HEK293 (cell line): ENCODE results near the gene MGME1.

Experiments
- GLIS2 ChIP-seq: fragments of 450-650 bp; formaldehyde crosslinking; IDR thresholded peaks from 2 replicates; pipeline ENCODE4 v1.5.1; 2016; ENCODE audit warnings: missing biosample characterization, missing genetic modification characterization
- HOXD13 ChIP-seq: sonication (generic); formaldehyde crosslinking; IDR thresholded peaks from 2 replicates; pipeline ENCODE4 v1.8.0; 2022; ENCODE audit warnings: missing genetic modification reagents, borderline replicate concordance
- WT1 ChIP-seq: fragments of 450-650 bp; formaldehyde crosslinking; IDR thresholded peaks from 2 replicates; pipeline ENCODE4 v1.5.1; 2016; ENCODE audit warnings: missing biosample characterization, missing genetic modification characterization
- ZBTB1 ChIP-seq: fragments of 450-650 bp; formaldehyde crosslinking; IDR thresholded peaks from 2 replicates; pipeline ENCODE4 v1.5.1; 2016; ENCODE audit warnings: missing biosample characterization, missing genetic modification characterization
- ZBTB7A ChIP-seq: fragments of 450-650 bp; formaldehyde crosslinking; IDR thresholded peaks from 2 replicates; pipeline ENCODE4 v1.5.1; 2016; ENCODE audit warnings: low read depth, missing biosample characterization, missing genetic modification characterization
- ZBTB8A ChIP-seq: fragments of 450-650 bp; formaldehyde crosslinking; IDR thresholded peaks from 2 replicates; pipeline ENCODE4 v1.5.1; 2016; ENCODE audit warnings: missing biosample characterization, missing genetic modification characterization
- ZEB2 ChIP-seq: fragments of 450-650 bp; formaldehyde crosslinking; IDR thresholded peaks from 2 replicates; pipeline ENCODE4 v1.5.1; 2016; ENCODE audit warnings: missing biosample characterization, missing genetic modification characterization
- ZIC2 ChIP-seq: fragments of 450-650 bp; formaldehyde crosslinking; IDR thresholded peaks from 2 replicates; pipeline ENCODE4 v1.5.1; 2016; ENCODE audit warnings: missing biosample characterization, missing genetic modification characterization
- ZNF157 ChIP-seq: fragments of 450-650 bp; formaldehyde crosslinking; IDR thresholded peaks from 2 replicates; pipeline ENCODE4 v1.5.1; 2016; ENCODE audit warnings: missing biosample characterization, missing genetic modification characterization
- ZNF2 ChIP-seq: fragments of 450-650 bp; formaldehyde crosslinking; IDR thresholded peaks from 2 replicates; pipeline ENCODE4 v1.5.1; 2016; ENCODE audit warnings: missing biosample characterization, missing genetic modification characterization
- ZNF211 ChIP-seq: fragments of 450-650 bp; formaldehyde crosslinking; IDR thresholded peaks from 2 replicates; pipeline ENCODE4 v1.5.1; 2016; ENCODE audit warnings: low read depth, missing biosample characterization, missing genetic modification characterization
- ZNF341 ChIP-seq: fragments of 450-650 bp; formaldehyde crosslinking; IDR thresholded peaks from 2 replicates; pipeline ENCODE4; 2016; ENCODE audit warnings: low read depth, missing biosample characterization, missing genetic modification characterization
- ZNF391 ChIP-seq: fragments of 450-650 bp; formaldehyde crosslinking; IDR thresholded peaks from 2 replicates; pipeline ENCODE4 v1.5.1; 2016; ENCODE audit warnings: low read depth, missing biosample characterization, missing genetic modification characterization, borderline replicate concordance
- ZNF423 ChIP-seq: fragments of 450-650 bp; formaldehyde crosslinking; IDR thresholded peaks from 2 replicates; pipeline ENCODE4 v1.5.1; 2016; ENCODE audit warnings: missing biosample characterization, missing genetic modification characterization
- ZNF433 ChIP-seq: fragments of 450-650 bp; formaldehyde crosslinking; IDR thresholded peaks from 2 replicates; pipeline ENCODE4 v1.5.1; 2016; ENCODE audit warnings: missing biosample characterization, missing genetic modification characterization, low read depth
- ZNF660 ChIP-seq: fragments of 450-650 bp; IDR thresholded peaks from 2 replicates; pipeline ENCODE4 v1.5.1; 2018; ENCODE audit warnings: missing biosample characterization, mild to moderate bottlenecking, missing genetic modification characterization
- ZNF776 ChIP-seq: fragments of 450-650 bp; formaldehyde crosslinking; IDR thresholded peaks from 2 replicates; pipeline ENCODE4 v1.5.0; 2017; ENCODE audit warnings: missing biosample characterization, missing genetic modification characterization, borderline replicate concordance
- TF ChIP-seq, protein P1 (sequence below): fragments of 450-650 bp; formaldehyde crosslinking; IDR thresholded peaks from 2 replicates; pipeline ENCODE4 v1.5.1; 2016; ENCODE audit warnings: missing biosample characterization, missing genetic modification characterization
- TF ChIP-seq, protein P2 (sequence below): fragments of 450-650 bp; formaldehyde crosslinking; IDR thresholded peaks from 2 replicates; pipeline ENCODE4 v1.5.1; 2016; ENCODE audit warnings: missing biosample characterization, missing genetic modification characterization
- TF ChIP-seq, protein P3 (sequence below): fragments of 450-650 bp; formaldehyde crosslinking; IDR thresholded peaks from 2 replicates; pipeline ENCODE4 v1.5.1; 2016; ENCODE audit warnings: missing biosample characterization, missing genetic modification characterization, borderline replicate concordance
- TF ChIP-seq, protein P4 (sequence below): fragments of 450-650 bp; formaldehyde crosslinking; IDR thresholded peaks from 2 replicates; pipeline ENCODE4 v1.5.1; 2016; ENCODE audit warnings: missing biosample characterization, missing genetic modification characterization
- TF ChIP-seq, protein P5 (sequence below): fragments of 450-650 bp; formaldehyde crosslinking; IDR thresholded peaks from 2 replicates; pipeline ENCODE4 v1.5.1; 2016; ENCODE audit warnings: missing biosample characterization, missing genetic modification characterization
- TF ChIP-seq, protein P6 (sequence below): fragments of 450-650 bp; formaldehyde crosslinking; IDR thresholded peaks from 2 replicates; pipeline ENCODE4 v1.5.1; 2016; ENCODE audit warnings: missing biosample characterization, missing genetic modification characterization

Gene MGME1

DNA sequence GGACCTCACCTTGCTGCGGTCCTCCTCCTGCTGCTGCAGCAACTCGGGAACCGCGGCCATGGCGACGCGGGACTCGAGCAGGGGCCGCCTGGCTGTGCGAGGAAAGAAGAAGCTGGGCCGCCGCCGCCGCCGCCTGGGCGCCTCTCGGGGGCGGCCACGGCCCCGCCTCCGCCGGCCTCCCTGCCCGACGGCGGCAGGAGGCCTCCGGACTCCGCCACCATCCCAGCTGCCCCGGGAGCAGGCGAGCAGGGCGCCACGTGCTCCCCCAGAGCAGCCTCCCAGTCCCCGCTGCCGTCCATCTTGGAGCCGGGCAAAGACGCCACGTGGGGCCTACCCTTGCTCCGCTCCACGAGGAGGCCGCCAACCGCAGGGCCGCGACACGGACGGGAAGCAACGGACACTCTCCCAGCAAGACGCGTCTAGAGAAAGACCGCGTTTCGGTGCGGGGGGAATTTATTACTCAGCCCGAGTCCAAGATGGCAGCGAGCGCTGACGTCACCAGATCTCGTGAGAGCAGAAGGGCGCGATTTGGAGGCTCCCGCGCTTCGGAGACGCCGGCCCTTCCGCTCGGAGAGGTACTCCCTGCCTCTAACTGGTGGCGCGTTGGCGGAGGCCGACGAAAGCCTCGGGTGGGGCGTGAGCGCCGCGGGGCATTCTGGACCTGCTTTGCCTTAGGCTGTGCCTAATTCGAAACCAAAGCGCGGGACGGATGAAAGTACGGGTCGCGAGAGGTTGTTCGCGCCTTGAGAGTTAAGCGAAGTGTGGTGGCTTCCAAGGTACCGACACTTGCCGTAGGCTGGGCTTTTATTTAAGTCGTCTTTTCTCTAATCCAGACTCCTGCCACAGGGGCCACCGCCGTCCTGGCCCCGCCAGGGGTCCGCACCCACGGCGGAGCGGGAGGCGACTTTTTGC, at the start of gene MGME1, which contains the start of gene SNX5 (continued):
- TF ChIP-seq, protein P1, sequence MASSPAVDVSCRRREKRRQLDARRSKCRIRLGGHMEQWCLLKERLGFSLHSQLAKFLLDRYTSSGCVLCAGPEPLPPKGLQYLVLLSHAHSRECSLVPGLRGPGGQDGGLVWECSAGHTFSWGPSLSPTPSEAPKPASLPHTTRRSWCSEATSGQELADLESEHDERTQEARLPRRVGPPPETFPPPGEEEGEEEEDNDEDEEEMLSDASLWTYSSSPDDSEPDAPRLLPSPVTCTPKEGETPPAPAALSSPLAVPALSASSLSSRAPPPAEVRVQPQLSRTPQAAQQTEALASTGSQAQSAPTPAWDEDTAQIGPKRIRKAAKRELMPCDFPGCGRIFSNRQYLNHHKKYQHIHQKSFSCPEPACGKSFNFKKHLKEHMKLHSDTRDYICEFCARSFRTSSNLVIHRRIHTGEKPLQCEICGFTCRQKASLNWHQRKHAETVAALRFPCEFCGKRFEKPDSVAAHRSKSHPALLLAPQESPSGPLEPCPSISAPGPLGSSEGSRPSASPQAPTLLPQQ (tag by site-specific recombination): peak; percentile 79
- TF ChIP-seq ZNF341 (tag by site-specific recombination) (peak; percentile 92), ZNF660 (tag by site-specific recombination) (no peak), ZNF391 (tag by site-specific recombination) (peak; percentile 39; the same call in 1 of the 2 replicates), HOXD13 (CRISPR knock-in tag) (no peak), ZBTB8A (tag by site-specific recombination) (peak; percentile 61), ZNF423 (tag by site-specific recombination) (no peak), ZIC2 (tag by site-specific recombination) (no peak; the same call in none of the 2 replicates), ZBTB7A (tag by site-specific recombination) (no peak), ZNF2 (peak; percentile 75), ZNF157 (tag by site-specific recombination) (no peak), ZNF776 (tag by site-specific recombination) (no peak), ZNF433 (tag by site-specific recombination) (no peak), ZBTB1 (tag by site-specific recombination) (no peak), ZNF211 (tag by site-specific recombination) (no peak), GLIS2 (tag by site-specific recombination) (peak; percentile 75), ZEB2 (tag by site-specific recombination) (peak; percentile 90), WT1 (peak; percentile 67; the same call in 1 of the 2 replicates)
- TF ChIP-seq, protein P2, sequence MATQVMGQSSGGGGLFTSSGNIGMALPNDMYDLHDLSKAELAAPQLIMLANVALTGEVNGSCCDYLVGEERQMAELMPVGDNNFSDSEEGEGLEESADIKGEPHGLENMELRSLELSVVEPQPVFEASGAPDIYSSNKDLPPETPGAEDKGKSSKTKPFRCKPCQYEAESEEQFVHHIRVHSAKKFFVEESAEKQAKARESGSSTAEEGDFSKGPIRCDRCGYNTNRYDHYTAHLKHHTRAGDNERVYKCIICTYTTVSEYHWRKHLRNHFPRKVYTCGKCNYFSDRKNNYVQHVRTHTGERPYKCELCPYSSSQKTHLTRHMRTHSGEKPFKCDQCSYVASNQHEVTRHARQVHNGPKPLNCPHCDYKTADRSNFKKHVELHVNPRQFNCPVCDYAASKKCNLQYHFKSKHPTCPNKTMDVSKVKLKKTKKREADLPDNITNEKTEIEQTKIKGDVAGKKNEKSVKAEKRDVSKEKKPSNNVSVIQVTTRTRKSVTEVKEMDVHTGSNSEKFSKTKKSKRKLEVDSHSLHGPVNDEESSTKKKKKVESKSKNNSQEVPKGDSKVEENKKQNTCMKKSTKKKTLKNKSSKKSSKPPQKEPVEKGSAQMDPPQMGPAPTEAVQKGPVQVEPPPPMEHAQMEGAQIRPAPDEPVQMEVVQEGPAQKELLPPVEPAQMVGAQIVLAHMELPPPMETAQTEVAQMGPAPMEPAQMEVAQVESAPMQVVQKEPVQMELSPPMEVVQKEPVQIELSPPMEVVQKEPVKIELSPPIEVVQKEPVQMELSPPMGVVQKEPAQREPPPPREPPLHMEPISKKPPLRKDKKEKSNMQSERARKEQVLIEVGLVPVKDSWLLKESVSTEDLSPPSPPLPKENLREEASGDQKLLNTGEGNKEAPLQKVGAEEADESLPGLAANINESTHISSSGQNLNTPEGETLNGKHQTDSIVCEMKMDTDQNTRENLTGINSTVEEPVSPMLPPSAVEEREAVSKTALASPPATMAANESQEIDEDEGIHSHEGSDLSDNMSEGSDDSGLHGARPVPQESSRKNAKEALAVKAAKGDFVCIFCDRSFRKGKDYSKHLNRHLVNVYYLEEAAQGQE (tag by site-specific recombination): peak; percentile 40; the same call in 1 of the 2 replicates
- TF ChIP-seq, protein P3, sequence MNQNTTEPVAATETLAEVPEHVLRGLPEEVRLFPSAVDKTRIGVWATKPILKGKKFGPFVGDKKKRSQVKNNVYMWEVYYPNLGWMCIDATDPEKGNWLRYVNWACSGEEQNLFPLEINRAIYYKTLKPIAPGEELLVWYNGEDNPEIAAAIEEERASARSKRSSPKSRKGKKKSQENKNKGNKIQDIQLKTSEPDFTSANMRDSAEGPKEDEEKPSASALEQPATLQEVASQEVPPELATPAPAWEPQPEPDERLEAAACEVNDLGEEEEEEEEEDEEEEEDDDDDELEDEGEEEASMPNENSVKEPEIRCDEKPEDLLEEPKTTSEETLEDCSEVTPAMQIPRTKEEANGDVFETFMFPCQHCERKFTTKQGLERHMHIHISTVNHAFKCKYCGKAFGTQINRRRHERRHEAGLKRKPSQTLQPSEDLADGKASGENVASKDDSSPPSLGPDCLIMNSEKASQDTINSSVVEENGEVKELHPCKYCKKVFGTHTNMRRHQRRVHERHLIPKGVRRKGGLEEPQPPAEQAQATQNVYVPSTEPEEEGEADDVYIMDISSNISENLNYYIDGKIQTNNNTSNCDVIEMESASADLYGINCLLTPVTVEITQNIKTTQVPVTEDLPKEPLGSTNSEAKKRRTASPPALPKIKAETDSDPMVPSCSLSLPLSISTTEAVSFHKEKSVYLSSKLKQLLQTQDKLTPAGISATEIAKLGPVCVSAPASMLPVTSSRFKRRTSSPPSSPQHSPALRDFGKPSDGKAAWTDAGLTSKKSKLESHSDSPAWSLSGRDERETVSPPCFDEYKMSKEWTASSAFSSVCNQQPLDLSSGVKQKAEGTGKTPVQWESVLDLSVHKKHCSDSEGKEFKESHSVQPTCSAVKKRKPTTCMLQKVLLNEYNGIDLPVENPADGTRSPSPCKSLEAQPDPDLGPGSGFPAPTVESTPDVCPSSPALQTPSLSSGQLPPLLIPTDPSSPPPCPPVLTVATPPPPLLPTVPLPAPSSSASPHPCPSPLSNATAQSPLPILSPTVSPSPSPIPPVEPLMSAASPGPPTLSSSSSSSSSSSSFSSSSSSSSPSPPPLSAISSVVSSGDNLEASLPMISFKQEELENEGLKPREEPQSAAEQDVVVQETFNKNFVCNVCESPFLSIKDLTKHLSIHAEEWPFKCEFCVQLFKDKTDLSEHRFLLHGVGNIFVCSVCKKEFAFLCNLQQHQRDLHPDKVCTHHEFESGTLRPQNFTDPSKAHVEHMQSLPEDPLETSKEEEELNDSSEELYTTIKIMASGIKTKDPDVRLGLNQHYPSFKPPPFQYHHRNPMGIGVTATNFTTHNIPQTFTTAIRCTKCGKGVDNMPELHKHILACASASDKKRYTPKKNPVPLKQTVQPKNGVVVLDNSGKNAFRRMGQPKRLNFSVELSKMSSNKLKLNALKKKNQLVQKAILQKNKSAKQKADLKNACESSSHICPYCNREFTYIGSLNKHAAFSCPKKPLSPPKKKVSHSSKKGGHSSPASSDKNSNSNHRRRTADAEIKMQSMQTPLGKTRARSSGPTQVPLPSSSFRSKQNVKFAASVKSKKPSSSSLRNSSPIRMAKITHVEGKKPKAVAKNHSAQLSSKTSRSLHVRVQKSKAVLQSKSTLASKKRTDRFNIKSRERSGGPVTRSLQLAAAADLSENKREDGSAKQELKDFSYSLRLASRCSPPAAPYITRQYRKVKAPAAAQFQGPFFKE: no peak
- TF ChIP-seq, protein P4, sequence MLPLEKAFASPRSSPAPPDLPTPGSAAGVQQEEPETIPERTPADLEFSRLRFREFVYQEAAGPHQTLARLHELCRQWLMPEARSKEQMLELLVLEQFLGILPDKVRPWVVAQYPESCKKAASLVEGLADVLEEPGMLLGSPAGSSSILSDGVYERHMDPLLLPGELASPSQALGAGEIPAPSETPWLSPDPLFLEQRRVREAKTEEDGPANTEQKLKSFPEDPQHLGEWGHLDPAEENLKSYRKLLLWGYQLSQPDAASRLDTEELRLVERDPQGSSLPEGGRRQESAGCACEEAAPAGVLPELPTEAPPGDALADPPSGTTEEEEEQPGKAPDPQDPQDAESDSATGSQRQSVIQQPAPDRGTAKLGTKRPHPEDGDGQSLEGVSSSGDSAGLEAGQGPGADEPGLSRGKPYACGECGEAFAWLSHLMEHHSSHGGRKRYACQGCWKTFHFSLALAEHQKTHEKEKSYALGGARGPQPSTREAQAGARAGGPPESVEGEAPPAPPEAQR (tag by site-specific recombination): no peak
- TF ChIP-seq, protein P5, sequence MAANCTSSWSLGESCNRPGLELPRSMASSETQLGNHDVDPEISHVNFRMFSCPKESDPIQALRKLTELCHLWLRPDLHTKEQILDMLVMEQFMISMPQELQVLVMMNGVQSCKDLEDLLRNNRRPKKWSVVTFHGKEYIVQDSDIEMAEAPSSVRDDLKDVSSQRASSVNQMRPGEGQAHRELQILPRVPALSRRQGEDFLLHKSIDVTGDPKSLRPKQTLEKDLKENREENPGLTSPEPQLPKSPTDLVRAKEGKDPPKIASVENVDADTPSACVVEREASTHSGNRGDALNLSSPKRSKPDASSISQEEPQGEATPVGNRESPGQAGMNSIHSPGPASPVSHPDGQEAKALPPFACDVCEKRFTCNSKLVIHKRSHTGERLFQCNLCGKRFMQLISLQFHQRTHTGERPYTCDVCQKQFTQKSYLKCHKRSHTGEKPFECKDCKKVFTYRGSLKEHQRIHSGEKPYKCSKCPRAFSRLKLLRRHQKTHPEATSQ (tag by site-specific recombination): 0 out of 2 replicates have a peak, but pooled peaks have one; percentile 69
- TF ChIP-seq, protein P6, sequence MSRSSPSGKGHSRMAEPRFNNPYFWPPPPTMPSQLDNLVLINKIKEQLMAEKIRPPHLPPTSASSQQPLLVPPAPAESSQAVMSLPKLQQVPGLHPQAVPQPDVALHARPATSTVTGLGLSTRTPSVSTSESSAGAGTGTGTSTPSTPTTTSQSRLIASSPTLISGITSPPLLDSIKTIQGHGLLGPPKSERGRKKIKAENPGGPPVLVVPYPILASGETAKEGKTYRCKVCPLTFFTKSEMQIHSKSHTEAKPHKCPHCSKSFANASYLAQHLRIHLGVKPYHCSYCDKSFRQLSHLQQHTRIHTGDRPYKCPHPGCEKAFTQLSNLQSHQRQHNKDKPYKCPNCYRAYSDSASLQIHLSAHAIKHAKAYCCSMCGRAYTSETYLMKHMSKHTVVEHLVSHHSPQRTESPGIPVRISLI (tag by site-specific recombination): no peak
